GDM1 (cell line): Measurements from ENCODE around the gene PHACTR3.

Experiments used
- DNase-seq: peaks from one replicate; lab custom pipeline; 2025; lab: John Stamatoyannopoulos, UW

The PHACTR3 gene

GRCh38 chr20:59751075-59751711, 146.9 kb downstream of the PHACTR3 start:
- peak; percentile 35 for DNase-seq

DNA sequence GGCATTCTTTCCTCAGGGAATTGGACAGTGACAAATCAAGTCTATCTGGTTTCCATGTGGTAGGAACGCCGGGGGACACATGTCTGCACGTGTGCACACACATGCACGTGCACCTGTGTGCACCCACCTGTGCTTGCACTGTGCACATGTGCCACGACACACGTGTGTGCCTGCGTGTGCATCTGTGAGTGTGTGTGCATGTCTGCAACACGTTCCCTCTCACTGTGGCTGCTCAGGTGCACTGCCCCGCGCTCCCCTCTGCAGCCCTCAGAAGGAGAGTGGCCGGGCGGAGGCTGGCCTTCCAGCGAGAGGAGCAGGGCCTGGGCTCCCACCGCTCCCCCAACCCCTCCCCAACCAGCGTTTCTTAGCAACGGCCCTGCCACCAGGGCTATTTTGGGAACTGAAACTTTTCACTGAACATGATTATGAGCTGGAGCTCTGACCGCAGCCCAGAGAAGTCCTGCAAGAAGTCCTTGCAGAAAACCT, 147.8 kb downstream of the PHACTR3 start:
- DNase-seq: no peak

- no peak for DNase-seq
Measured at GRCh38 chr20:59752704-59753460, 148.5 kb downstream of the PHACTR3 start.

DNA sequence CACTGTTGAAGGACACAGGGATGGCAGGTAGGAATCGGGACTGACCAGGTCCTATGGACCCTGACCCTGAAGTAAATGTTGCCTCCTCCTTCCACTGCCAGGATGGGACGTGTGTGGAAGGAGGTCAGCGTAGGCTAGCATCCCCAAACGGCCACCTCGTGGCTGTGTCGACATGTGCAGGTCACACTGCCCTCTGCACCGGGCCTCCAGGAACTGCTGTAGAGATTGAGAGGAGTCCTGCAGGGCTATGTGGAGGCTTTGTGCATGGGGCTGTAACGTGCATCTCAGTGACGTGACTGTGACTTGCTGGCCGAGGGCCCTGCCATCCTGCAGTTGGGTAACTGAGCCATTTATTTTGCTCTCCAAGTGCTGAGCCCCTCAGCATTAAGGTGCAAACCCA, 149.5 kb downstream of the PHACTR3 start:
- DNase-seq: no peak

GRCh38 chr20:59754551-59754950, 150.2 kb downstream of the PHACTR3 start:
- DNase-seq: no peak

GRCh38 chr20:59756241-59756640, 151.9 kb downstream of the PHACTR3 start:
- no peak for DNase-seq

DNA sequence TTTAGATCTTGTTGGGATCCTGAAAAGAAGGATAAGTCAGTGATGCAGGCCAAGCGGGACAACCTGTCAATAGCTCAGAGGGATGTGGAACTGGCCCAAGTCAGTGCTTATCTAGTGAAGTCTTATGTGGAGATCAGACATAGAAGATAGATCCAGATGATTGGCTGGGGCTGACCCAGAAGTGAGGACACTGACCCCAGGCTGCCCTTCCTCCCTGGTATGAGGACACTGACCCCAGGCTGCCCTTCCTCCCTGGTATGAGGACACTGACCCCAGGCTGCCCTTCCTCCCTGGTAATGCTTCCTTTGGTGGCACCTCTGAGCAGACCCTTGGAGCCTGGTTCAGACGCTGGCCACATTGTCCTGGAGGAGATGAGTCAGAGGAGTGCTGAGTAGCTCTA, 159.7 kb downstream of the PHACTR3 start:
- no peak for DNase-seq

GRCh38 chr20:59765599-59766177, 161.3 kb downstream of the PHACTR3 start:
- no peak for DNase-seq

- DNase-seq: no peak
Measured at GRCh38 chr20:59767656-59768055, 163.3 kb downstream of the PHACTR3 start.

GRCh38 chr20:59770270-59770669, 165.9 kb downstream of the PHACTR3 start:
- DNase-seq: no peak

GRCh38 chr20:59770851-59771250, 166.5 kb downstream of the PHACTR3 start:
- DNase-seq: no peak

- no peak for DNase-seq
Measured at GRCh38 chr20:59771506-59772372, 167.4 kb downstream of the PHACTR3 start.

- DNase-seq: no peak
Measured at GRCh38 chr20:59772373-59772705, 168.0 kb downstream of the PHACTR3 start.

DNA sequence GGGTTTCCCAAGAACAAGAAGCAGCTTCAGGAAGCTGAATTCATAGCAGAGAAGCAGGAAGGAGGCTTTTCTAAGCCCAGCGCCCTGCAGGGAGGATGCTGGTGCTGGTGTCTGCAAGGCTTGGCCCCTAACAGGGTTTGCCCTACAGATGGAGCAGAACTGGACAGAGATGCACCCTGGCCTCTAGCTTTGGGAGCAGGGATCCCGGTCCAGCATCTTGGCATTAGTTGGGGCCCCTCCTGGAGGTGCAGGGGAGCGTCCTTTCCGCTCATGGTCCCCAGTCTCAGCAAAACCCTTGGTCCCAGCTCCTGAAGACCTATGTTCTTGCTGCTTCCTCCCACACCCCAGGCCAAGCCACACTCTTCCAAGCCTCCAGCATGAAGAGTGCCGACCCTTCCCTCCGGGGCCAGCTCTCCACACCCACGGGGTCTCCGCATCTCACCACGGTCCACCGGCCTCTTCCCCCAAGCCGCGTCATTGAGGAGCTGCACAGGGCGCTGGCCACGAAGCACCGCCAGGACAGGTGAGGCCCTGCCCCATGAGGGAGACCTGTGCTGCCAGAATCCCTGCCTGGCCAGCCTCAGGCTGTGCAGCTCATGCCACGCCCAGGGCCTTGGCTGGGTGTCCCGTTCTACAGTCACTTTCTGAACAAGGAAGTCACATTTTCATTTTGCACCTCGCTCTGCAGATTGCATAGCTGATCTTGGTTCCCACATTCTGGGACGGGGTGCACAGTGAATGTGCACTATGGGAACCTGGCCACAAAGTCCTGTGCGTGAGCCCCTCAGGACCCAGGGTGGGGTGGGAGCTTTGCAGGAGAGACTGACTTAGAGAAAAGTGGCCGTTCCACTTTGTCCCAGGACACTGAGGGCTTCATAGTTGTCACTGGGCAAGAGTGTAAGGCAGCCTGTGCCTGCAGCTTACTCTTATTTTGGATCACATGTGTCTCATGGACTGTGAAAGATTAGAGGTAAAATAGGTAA, 168.9 kb downstream of the PHACTR3 start:
- DNase-seq: no peak

DNA sequence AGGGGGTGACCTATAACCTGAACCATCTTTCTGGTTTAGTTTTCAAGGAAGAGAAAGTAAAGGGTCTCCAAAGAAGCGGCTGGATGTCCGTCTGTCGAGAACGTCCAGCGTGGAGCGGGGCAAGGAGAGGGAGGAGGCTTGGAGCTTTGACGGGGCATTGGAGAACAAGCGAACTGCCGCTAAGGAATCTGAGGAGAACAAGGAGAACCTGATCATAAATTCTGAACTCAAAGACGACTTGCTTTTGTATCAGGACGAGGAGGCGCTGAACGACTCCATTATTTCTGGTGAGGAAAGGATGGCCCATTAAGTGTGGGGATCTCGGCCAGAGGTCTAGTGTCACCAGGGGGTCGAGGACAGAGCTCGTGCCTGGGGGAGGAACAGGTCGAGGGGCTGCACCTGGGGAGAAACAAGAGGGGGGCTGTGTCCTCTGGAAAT, 169.9 kb downstream of the PHACTR3 start:
- DNase-seq: no peak

DNA sequence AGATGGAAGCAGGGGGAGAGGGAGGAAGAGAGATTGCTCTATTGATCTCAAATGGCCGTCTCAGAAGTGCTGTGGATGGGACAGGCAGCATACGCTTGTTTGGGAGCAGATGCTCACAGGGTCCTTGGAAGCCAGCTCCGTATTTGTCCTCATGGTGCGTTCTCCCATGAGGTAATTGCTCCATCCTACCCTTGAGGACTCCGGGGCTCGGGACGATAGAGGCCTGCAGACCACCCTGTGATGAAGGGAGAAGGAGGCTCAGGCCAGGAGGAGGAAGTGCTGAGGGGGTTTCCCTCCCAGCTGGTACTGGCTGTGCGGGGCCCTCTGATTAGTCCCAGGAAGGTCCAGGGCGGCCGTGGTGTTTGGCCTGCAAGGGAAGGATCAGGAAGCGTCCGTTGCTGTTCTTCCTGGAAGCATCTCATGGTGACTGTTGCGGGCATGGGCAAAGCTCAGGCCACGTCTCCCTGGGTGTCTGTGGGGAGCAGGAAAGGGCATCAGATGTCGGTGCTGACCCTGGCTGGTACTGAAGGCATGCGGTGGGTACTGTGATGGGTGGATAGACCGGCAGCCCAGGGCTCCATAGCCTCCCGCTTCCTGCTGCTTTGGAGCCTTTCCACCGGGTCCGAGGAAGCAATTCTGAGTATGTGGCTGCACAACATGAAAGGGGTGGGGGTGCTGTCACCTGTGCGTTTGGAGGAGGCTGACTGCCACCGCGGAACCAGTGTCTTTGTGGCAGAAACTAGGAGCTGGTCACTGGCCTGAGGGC, 170.8 kb downstream of the PHACTR3 start:
- no peak for DNase-seq

- DNase-seq: no peak
Measured at GRCh38 chr20:59775687-59776055, 171.3 kb downstream of the PHACTR3 start.

DNA sequence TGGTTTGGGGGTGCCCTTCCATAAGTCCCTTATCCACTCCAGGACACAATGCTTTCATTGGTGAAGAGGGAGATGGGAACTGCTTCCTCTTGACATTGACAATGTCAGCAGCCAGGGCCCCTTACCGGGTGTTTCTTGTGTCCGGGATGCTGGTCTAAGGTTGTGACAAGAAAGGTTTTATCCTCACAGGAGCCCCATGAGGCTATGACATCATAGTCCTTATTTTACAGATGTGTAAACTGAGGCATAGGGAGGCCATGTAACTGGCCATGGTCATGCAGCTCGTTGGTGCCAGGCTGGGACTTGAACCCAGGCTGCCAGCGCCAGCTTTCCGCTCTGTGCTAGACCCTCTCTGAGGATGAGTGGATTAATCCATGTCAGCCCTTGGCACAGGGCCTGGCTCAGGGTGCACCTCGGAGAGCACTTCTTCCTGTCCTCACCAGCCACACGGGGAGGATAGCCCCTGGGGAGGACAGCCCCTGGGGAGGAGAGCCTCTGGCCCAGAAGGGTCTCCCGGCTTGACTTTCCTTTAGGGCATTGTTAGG, 171.8 kb downstream of the PHACTR3 start:
- no peak for DNase-seq

DNA sequence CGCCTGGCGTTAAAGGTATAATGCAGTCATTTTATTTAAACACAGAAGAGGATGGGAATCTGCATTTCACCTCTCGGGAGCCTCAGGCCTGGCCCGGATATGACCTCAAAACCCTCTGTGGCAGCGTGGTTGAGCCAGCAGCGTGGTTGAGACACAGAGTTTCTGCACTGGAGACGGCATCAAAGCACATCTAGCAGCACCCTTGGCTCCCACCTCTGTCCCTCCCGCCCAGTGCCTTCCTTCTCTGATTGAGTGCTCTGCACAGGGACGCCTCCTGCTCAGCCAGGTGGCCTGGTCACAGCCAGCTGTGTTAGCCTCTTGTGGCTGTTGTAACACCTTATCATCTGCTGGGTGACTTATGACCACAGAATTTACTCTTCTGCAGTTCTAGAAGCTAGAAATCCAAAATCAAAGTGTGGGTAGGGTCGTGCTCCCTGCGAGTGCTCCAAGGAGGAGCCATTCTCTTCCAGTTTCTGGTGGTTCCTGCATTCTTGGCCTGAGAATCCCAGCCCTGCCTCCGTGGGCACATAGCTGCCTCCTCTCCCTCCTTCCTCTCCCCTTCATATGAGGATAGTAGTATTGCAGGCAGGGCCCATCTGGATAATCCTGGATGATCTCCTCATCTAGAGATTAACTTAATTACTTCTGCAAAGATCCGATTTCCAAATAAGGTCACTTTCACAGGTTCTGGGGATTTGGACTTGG, 172.4 kb downstream of the PHACTR3 start:
- DNase-seq: no peak
